ENCODE measurements around the gene WTIP.

WTIP gene

DNA sequence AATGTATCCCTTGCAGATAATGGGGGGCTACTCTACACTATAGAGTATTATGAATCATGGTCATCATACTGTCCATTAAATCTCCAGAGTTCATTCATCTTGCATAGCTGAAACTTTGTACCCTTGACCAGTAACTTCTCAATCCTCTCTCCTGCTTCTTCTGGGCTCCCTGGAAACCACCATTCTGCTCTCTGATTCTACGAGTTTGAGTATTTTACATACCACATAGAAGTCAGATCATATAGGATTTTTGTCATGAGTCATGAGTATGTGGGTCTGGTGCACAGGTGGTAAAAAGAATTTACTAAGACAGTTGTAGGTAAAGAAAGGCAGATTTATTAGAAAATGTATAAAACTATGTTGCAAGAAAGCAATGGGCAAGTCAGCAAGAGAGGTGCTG, 41.9 kb downstream of the WTIP start:
- H3K27me3 ChIP-seq (ENCODE audit: insufficient read depth, poor library complexity, severe bottlenecking), result peaks cover 6% of the 10 kb centered on the region
- H3K36me3 ChIP-seq (ENCODE audit: low read depth), result no peaks in the 10 kb centered on the region
- no peak for ATAC-seq (ENCODE audit: low read depth)
- TF ChIP-seq, protein P1, sequence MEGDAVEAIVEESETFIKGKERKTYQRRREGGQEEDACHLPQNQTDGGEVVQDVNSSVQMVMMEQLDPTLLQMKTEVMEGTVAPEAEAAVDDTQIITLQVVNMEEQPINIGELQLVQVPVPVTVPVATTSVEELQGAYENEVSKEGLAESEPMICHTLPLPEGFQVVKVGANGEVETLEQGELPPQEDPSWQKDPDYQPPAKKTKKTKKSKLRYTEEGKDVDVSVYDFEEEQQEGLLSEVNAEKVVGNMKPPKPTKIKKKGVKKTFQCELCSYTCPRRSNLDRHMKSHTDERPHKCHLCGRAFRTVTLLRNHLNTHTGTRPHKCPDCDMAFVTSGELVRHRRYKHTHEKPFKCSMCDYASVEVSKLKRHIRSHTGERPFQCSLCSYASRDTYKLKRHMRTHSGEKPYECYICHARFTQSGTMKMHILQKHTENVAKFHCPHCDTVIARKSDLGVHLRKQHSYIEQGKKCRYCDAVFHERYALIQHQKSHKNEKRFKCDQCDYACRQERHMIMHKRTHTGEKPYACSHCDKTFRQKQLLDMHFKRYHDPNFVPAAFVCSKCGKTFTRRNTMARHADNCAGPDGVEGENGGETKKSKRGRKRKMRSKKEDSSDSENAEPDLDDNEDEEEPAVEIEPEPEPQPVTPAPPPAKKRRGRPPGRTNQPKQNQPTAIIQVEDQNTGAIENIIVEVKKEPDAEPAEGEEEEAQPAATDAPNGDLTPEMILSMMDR (IDR thresholded peaks at IDR 0.05; ENCODE audit: poor library complexity, severe bottlenecking), result no peak
- no peak for DNase-seq (ENCODE audit: low spot score)
- peaks cover 2% of the 10 kb centered on the region for H3K9me3 ChIP-seq (ENCODE audit: severe bottlenecking)
- H3K4me3 ChIP-seq (ENCODE audit: severe bottlenecking), result no peak overlapping the region
- H3K27ac ChIP-seq (ENCODE audit: poor library complexity, severe bottlenecking), result no peak overlapping the region
- H3K4me1 ChIP-seq (ENCODE audit: insufficient read depth, poor library complexity, severe bottlenecking), result no peaks in the 10 kb centered on the region

DNA sequence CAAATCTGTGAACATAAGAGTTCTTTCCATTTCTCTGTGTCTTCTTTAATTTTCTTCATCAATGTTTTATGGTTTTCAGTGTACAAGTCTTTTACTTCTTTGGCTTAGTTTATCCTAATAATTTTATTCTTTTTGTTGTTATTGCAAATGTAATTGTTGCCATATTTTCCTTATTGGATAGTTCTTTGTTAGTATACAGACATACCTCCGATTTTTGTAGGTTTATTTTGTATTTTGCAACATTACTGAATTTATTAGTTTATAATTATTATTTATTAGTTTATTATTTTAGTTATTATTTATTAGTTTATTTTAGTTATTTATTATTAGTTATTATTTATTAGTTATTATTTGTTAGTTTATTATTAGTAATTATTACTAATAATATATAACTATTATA, 43.4 kb downstream of the WTIP start:
- Histone ChIP-seq H3K27me3 (ENCODE audit: insufficient read depth, poor library complexity, severe bottlenecking) (peaks cover 6% of the 10 kb centered on the region), H3K4me3 (ENCODE audit: severe bottlenecking) (no peak overlapping the region), H3K4me1 (ENCODE audit: insufficient read depth, poor library complexity, severe bottlenecking) (no peaks in the 10 kb centered on the region), H3K36me3 (ENCODE audit: low read depth) (no peaks in the 10 kb centered on the region), H3K27ac (ENCODE audit: poor library complexity, severe bottlenecking) (no peak overlapping the region), H3K9me3 (ENCODE audit: severe bottlenecking) (peaks cover 2% of the 10 kb centered on the region)
- no peak for ATAC-seq (ENCODE audit: low read depth)
- TF ChIP-seq, protein P1 (IDR thresholded peaks at IDR 0.05; ENCODE audit: poor library complexity, severe bottlenecking), result no peak
- DNase-seq (ENCODE audit: low spot score), result no peak

DNA sequence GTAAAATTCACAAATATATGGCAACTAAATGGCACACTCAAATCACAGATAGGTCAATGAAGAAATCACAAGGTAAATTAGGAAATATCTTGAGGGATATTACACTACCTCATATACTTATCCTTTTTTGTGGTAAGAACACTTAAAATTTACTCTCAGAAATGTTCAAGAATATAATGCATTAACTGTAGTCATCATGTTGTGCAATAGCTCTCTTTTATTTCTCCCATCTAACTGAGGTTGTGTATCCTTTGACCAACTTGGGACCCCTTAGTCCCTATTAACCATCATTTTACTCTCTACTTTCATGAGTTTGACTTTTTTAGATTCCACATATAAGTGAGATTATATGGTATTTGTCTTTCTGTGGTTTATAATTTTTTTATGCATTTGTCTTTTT, 52.6 kb downstream of the WTIP start:
- no peaks in the 10 kb centered on the region for H3K4me1 ChIP-seq (ENCODE audit: insufficient read depth, poor library complexity, severe bottlenecking)
- DNase-seq (ENCODE audit: low spot score) (no peak), ATAC-seq (ENCODE audit: low read depth) (no peak)
- H3K27me3 ChIP-seq (ENCODE audit: insufficient read depth, poor library complexity, severe bottlenecking), result peaks cover 12% of the 10 kb centered on the region
- TF ChIP-seq, protein P1 (IDR thresholded peaks at IDR 0.05; ENCODE audit: poor library complexity, severe bottlenecking), result no peak
- no peaks in the 10 kb centered on the region for H3K9me3 ChIP-seq (ENCODE audit: severe bottlenecking)
- no peaks in the 10 kb centered on the region for H3K36me3 ChIP-seq (ENCODE audit: low read depth)
- no peak overlapping the region for H3K27ac ChIP-seq (ENCODE audit: poor library complexity, severe bottlenecking)
- no peak overlapping the region for H3K4me3 ChIP-seq (ENCODE audit: severe bottlenecking)

DNA sequence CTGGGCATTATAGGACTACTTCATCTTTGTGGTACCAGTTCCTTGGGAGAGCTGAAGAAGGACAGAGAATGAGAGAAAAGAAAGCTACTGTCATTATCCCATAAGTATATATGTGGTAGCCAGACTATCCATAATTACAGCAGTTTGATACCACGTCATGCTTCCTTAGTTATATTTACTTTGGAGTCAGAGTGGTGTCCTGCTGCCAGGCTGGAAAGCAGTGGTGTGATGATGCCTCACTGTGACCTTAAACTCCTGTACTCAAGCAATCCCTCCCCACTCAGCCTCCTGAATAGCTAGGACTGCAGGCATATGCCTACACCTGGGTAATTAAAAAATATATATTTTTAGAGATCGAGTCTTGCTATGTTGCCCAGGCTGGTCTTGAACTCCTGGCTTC, 57.8 kb downstream of the WTIP start:
- no peak overlapping the region for H3K4me3 ChIP-seq (ENCODE audit: severe bottlenecking)
- H3K9me3 ChIP-seq (ENCODE audit: severe bottlenecking), result peaks cover 4% of the 10 kb centered on the region
- H3K27me3 ChIP-seq (ENCODE audit: insufficient read depth, poor library complexity, severe bottlenecking), result peaks cover 9% of the 10 kb centered on the region
- TF ChIP-seq, protein P1 (IDR thresholded peaks at IDR 0.05; ENCODE audit: poor library complexity, severe bottlenecking), result no peak
- no peak overlapping the region for H3K27ac ChIP-seq (ENCODE audit: poor library complexity, severe bottlenecking)
- no peaks in the 10 kb centered on the region for H3K4me1 ChIP-seq (ENCODE audit: insufficient read depth, poor library complexity, severe bottlenecking)
- ATAC-seq (ENCODE audit: low read depth) (no peak), DNase-seq (ENCODE audit: low spot score) (no peak)
- H3K36me3 ChIP-seq (ENCODE audit: low read depth), result no peaks in the 10 kb centered on the region

DNA sequence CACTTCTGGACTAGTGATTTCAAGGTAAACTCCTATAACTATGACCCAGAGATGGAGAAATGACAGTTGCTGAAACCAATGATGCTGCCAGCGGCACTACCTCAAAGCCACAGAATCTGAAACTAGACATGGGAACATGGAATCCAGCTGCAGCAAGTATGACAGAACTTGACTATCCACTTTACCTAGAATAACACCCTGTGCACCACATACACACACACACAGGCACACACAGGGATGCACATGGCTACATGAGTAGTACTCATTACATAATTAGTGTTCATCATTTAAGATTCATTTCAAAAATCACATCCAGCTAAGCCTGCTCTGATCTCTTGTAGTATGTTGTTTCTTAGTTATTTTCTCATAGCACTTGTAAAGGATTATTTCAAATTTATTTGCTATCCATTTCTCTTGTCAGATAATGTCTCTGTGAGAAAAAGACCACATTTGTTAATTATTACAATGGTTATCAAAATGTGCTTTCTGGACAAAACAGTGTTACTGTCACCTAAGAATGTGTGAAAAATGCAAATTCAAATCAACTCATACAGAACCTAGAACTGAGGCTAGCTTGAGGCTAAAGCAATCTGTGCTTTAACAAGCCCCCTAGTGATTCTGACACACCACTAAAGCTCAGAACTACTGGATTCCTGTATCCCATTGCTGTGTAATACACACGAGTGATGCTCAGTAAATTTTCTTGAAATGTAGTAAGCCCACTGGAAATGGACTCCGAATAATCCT, 59.4 kb downstream of the WTIP start:
- no peaks in the 10 kb centered on the region for H3K4me1 ChIP-seq (ENCODE audit: insufficient read depth, poor library complexity, severe bottlenecking)
- H3K27ac ChIP-seq (ENCODE audit: poor library complexity, severe bottlenecking), result no peak overlapping the region
- ATAC-seq (ENCODE audit: low read depth) (no peak), DNase-seq (ENCODE audit: low spot score) (no peak)
- TF ChIP-seq, protein P1 (IDR thresholded peaks at IDR 0.05; ENCODE audit: poor library complexity, severe bottlenecking), result no peak
- H3K27me3 ChIP-seq (ENCODE audit: insufficient read depth, poor library complexity, severe bottlenecking), result peaks cover 8% of the 10 kb centered on the region
- no peaks in the 10 kb centered on the region for H3K36me3 ChIP-seq (ENCODE audit: low read depth)
- H3K4me3 ChIP-seq (ENCODE audit: severe bottlenecking), result no peak overlapping the region
- H3K9me3 ChIP-seq (ENCODE audit: severe bottlenecking), result peaks cover 4% of the 10 kb centered on the region
